Endothelial cell of umbilical vein (primary cell): ENCODE data around the gene PRKAG2. TPM values are rescaled to one million over a fixed set of nuclear protein-coding genes. Genes with fewer than 3 reads are reported as not detected.

ENCODE experiments used
- BruUV-seq: library from RNA; stranded (reverse); fragments of 400-500 nt; replicated peaks from 2 replicates; lab custom pipeline; 2021; lab: Mats Ljungman, UMichigan
- CTCF ChIA-PET: fragments of 300-600, 350-600 bp; sonication (Branson Sonifier 250); formaldehyde crosslinking; loops from one replicate; lab custom pipeline; 2021; ENCODE audit warnings: antibody characterized with exemption, inconsistent platforms; lab: Charles Lee
- POLR2A ChIA-PET: fragments of 300-600, 350-600 bp; sonication (Branson Sonifier 250); formaldehyde crosslinking; loops from one replicate; lab custom pipeline; 2021; ENCODE audit warnings: antibody characterized with exemption, inconsistent platforms; lab: Charles Lee
- DNase-seq: peaks from one replicate; pipeline ENCODE4 v3.0.0-alpha.2; 2011; ENCODE audit warnings: low read depth, low spot score
- FAIRE-seq: peaks from 2 replicates; lab custom pipeline; 2011; peaks lifted over from hg19 to GRCh38; lab: Jason Lieb, UNC
- H2AFZ ChIP-seq: 2 replicates; pipeline ENCODE4 v1.6.0; 2012; ENCODE audit warnings: low read depth, low read length, control low read depth, inconsistent platforms
- H3K27ac ChIP-seq: 2 replicates; pipeline ENCODE4 v1.5.1; 2011; ENCODE audit warnings: low read depth, mild to moderate bottlenecking, control low read depth, low read length, moderate library complexity; ENCODE audit not compliant: insufficient read depth
- H3K27me3 ChIP-seq, 2 experiments: 2 replicates each; pipeline versions ENCODE4 v1.6.0 to v1.6.1; 2011; ENCODE audit warnings: low read length in 2 of 2, mixed read lengths in 1 of 2; ENCODE audit not compliant: control insufficient read depth in 2 of 2, insufficient read depth in 2 of 2
- H3K36me3 ChIP-seq, 2 experiments: 2 replicates in 1 of 2; 3 replicates in 1 of 2; pipeline ENCODE4 v1.5.1; 2011; ENCODE audit warnings: low read length in 2 of 2, mild to moderate bottlenecking in 1 of 2, moderate library complexity in 1 of 2; ENCODE audit not compliant: control insufficient read depth in 2 of 2, insufficient read depth in 2 of 2; ENCODE audit errors: extremely low read depth in 1 of 2
- H3K4me1 ChIP-seq: 3 replicates; pipeline ENCODE4 v1.5.1; 2011; ENCODE audit warnings: mild to moderate bottlenecking, low read length; ENCODE audit not compliant: control insufficient read depth, insufficient read depth; ENCODE audit errors: extremely low read depth
- H3K4me2 ChIP-seq: 2 replicates; pipeline ENCODE4 v1.6.1; 2011; ENCODE audit warnings: low read length, control low read depth, mixed read lengths; ENCODE audit not compliant: insufficient read depth
- H3K4me3 ChIP-seq, 3 experiments: fragments of 200-600 bp in 1 of 3; sonication (generic), shearing (Covaris generic) in 1 of 3; replicated peaks in 1 of 3; 2 replicates each; pipeline ENCODE4 v1.5.1; 2011 to 2016; ENCODE audit warnings: control low read depth in 3 of 3, low read length in 3 of 3, mild to moderate bottlenecking in 2 of 3, inconsistent platforms in 1 of 3, low read depth in 1 of 3, moderate library complexity in 1 of 3; ENCODE audit not compliant: insufficient read depth in 1 of 3
- H3K79me2 ChIP-seq: 2 replicates; pipeline ENCODE4 v1.6.0; 2012; ENCODE audit warnings: low read length, inconsistent platforms; ENCODE audit not compliant: control insufficient read depth, insufficient read depth
- H3K9ac ChIP-seq: replicated peaks from 2 replicates; pipeline ENCODE3; 2011; ENCODE audit warnings: low read length, control low read depth; ENCODE audit not compliant: insufficient read depth; ENCODE audit errors: extremely low read depth
- H3K9me1 ChIP-seq: replicated peaks from 3 replicates; pipeline ENCODE4 v1.6.0; 2011; ENCODE audit warnings: mild to moderate bottlenecking, low read length; ENCODE audit not compliant: control insufficient read depth, insufficient read depth; ENCODE audit errors: extremely low read depth
- H3K9me3 ChIP-seq: replicated peaks from 2 replicates; pipeline ENCODE4 v1.5.1; 2012; ENCODE audit warnings: low read length, inconsistent platforms; ENCODE audit not compliant: control insufficient read depth, insufficient read depth
- H4K20me1 ChIP-seq: replicated peaks from 2 replicates; pipeline ENCODE3; 2011; ENCODE audit warnings: mild to moderate bottlenecking, low read length; ENCODE audit not compliant: control insufficient read depth, insufficient read depth; ENCODE audit errors: extremely low read depth
- EZH2 ChIP-seq: IDR thresholded peaks from 2 replicates; pipeline ENCODE4 v1.6.1; 2012; ENCODE audit warnings: borderline replicate concordance, low read depth, mild to moderate bottlenecking, moderate library complexity, low read length, inconsistent platforms; ENCODE audit not compliant: severe bottlenecking
- FOS ChIP-seq: IDR thresholded peaks from 2 replicates; pipeline ENCODE4 v1.6.1; 2011; ENCODE audit warnings: mild to moderate bottlenecking, low read length, moderate library complexity, borderline replicate concordance; ENCODE audit not compliant: insufficient read depth
- GATA2 ChIP-seq: IDR thresholded peaks from 2 replicates; pipeline ENCODE4 v1.7.0; 2011; ENCODE audit warnings: low read depth, mild to moderate bottlenecking, moderate library complexity, mixed read lengths, low read length; ENCODE audit not compliant: insufficient read length, insufficient read depth
- JUN ChIP-seq: IDR thresholded peaks from 2 replicates; pipeline ENCODE4 v1.6.1; 2011; ENCODE audit warnings: borderline replicate concordance, low read depth; ENCODE audit not compliant: insufficient read length, insufficient read depth
- MAX ChIP-seq: IDR thresholded peaks from 2 replicates; pipeline ENCODE4 v1.6.1; 2011; ENCODE audit not compliant: insufficient read depth, insufficient read length
- MYC ChIP-seq: IDR thresholded peaks from one replicate; pipeline ENCODE4 v1.6.1; 2011; ENCODE audit warnings: mild to moderate bottlenecking, low read depth, low read length
- POLR2A ChIP-seq: IDR thresholded peaks from 2 replicates; pipeline ENCODE4 v1.6.1; 2012; ENCODE audit warnings: low read depth, mild to moderate bottlenecking, control low read depth, low read length
- POLR2AphosphoS5 ChIP-seq: IDR thresholded peaks from 2 replicates; pipeline ENCODE4 v1.6.1; 2012; ENCODE audit warnings: low read depth, mild to moderate bottlenecking, control low read depth, low read length, moderate library complexity; ENCODE audit not compliant: insufficient read depth
- dilution Hi-C: fragments of 300-500 bp; cut with MboI; formaldehyde crosslinking; loops from one replicate; pipeline ENCODE4 v1.15.0; 2019; ENCODE audit warnings: low sequenced_read_pairs; ENCODE audit not compliant: extremely low pct_ligation_motif_present
- intact Hi-C: fragments of 100-400 bp; cut with micrococcal nuclease; formaldehyde crosslinking; loops from one replicate; pipeline ENCODE4 v1.10.0; 2022
- polyA plus RNA-seq, 4 experiments: library from polyadenylated mRNA; depleted of rRNA in 3 of 4; stranded (reverse) in 3 of 4; unstranded in 1 of 4; fragments of >200 nt; gene quantifications; 2 replicates each; pipeline versions ENCODE4 v1.2.1 to v1.2.3, GENCODE V29; 2011 to 2012; ENCODE audit warnings: missing spikeins in 1 of 4
- total RNA-seq: library from RNA; stranded (reverse); gene quantifications from 2 replicates; pipeline ENCODE4 v1.2.3, GENCODE V29; 2021
- TF ChIP-seq, protein P1 (sequence below), 2 donors: IDR thresholded peaks; 1 replicate in 1 of 2; 2 replicates in 1 of 2; pipeline ENCODE4 v1.5.1; 2011; ENCODE audit warnings: low read length in 2 of 2, mild to moderate bottlenecking in 2 of 2, moderate library complexity in 2 of 2, control low read depth in 1 of 2, inconsistent platforms in 1 of 2, low read depth in 1 of 2; ENCODE audit not compliant: insufficient read depth in 1 of 2; ENCODE audit errors: extremely low read depth in 1 of 2

PRKAG2 gene
- total and polyA plus RNA-seq, 2 donors (not counting 3 experiments of a cell fraction or from before 2014, with no cell fraction given): 19.3 to 51.5 TPM

DNA sequence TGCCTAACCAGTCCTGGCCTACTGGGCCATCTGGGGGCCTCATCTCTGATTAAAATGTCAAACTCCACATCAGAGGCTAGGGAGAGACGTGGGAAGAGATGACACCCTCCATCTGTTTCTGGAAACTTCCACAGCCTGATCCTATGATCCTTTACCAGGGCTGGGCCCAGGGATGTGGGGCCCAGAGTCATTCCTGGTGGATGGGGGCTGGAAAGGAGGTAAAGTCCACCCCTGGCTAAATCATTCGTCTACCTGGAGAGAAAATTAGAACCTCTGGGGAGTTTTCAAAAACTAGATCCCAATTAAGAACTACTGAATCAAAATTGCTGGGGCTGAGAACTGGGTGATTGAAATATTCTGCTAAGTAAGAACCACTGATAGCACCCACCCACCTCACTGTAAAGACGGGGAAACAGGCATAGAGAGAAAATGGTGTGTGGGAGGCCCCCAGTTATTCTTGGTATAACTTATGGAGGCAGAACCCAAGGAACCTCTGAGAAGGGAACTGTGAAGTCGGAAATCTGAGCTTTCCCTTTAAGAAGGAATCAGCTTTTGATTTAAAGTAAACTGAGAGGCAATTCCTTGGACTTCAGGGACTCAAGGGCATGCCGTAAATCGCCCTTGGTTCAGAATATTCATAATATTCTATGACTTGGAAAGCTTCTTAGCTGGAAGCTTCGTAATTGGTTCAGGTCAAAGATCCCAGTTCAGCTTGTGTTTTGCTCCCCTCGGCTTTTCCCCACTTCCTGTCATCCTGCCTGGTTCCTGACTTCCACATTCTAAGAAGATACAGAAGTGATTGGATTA lies 53.1 kb downstream of the PRKAG2 start:
- Histone ChIP-seq H3K4me2 (no peak overlapping the region), H2AFZ (no peak overlapping the region), H3K36me3 (no peaks in the 10 kb centered on the region), H3K4me3 (no peak overlapping the region), H3K27me3 (peaks cover 5 to 11% of the 10 kb centered on the region in 2 experiments), H3K4me1 (no peaks in the 10 kb centered on the region), H3K9me1 (no peaks in the 10 kb centered on the region), H3K9ac (no peak overlapping the region), H3K9me3 (no peaks in the 10 kb centered on the region), H3K79me2 (no peaks in the 10 kb centered on the region), H3K27ac (no peak overlapping the region), H4K20me1 (no peaks in the 10 kb centered on the region)
- dilution Hi-C loops (no loop called here), intact Hi-C loops (no loop called here)
- DNase-seq: peak; percentile 12
- FAIRE-seq: no peak
- ChIA-PET CTCF (interaction anchor here (0.7 kb wide), 1 partner anchor 16 kb away, joined by 3 read pairs; no protein-coding TSS in a partner anchor), POLR2A (no interaction called here)
- TF ChIP-seq MYC (no peak), GATA2 (no peak), FOS (no peak), MAX (no peak), POLR2AphosphoS5 (no peak), JUN (no peak), POLR2A (no peak), EZH2 (no peak)
- TF ChIP-seq, protein P1, sequence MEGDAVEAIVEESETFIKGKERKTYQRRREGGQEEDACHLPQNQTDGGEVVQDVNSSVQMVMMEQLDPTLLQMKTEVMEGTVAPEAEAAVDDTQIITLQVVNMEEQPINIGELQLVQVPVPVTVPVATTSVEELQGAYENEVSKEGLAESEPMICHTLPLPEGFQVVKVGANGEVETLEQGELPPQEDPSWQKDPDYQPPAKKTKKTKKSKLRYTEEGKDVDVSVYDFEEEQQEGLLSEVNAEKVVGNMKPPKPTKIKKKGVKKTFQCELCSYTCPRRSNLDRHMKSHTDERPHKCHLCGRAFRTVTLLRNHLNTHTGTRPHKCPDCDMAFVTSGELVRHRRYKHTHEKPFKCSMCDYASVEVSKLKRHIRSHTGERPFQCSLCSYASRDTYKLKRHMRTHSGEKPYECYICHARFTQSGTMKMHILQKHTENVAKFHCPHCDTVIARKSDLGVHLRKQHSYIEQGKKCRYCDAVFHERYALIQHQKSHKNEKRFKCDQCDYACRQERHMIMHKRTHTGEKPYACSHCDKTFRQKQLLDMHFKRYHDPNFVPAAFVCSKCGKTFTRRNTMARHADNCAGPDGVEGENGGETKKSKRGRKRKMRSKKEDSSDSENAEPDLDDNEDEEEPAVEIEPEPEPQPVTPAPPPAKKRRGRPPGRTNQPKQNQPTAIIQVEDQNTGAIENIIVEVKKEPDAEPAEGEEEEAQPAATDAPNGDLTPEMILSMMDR (IDR thresholded peaks at IDR 0.05; ENCODE audit: extremely low read depth in 1 of 2, insufficient read depth in 1 of 2, low read depth in 1 of 2, low read length in 2 of 2): no peak
- BruUV-seq: no TSS peak
